HFFc6 (cell line): ENCODE results near the gene YIPF3. TPM values are rescaled to one million over a fixed set of nuclear protein-coding genes. Genes with fewer than 3 reads are reported as not detected.
"Not testable (repeated sequence)": the region's sequence is repeated elsewhere in the genome, so short reads cannot be mapped to it uniquely, and the experiment has no call there.

Experiments
- DNase-seq: peaks from one replicate; pipeline ENCODE4 v3.0.0-alpha.2; 2018
- H3K27ac Mint-ChIP-seq: 2 replicates; pipeline ENCODE4 v1.8.0; 2020; ENCODE audit warnings: mild to moderate bottlenecking, mixed read lengths
- H3K27me3 Mint-ChIP-seq: 2 replicates; pipeline ENCODE4 v1.8.0; 2021; ENCODE audit warnings: mild to moderate bottlenecking, moderate library complexity, mixed read lengths; ENCODE audit not compliant: insufficient read depth
- H3K36me3 Mint-ChIP-seq: 2 replicates; pipeline ENCODE4 v1.8.0; 2021; ENCODE audit warnings: low read depth, mixed read lengths
- H3K4me1 Mint-ChIP-seq: 2 replicates; pipeline ENCODE4 v1.8.0; 2020; ENCODE audit warnings: low read depth, mixed read lengths
- H3K4me3 Mint-ChIP-seq: 2 replicates; pipeline ENCODE4 v1.8.0; 2020; ENCODE audit warnings: mild to moderate bottlenecking, moderate library complexity, mixed read lengths
- H3K9me3 Mint-ChIP-seq: 2 replicates; pipeline ENCODE4 v1.8.0; 2020; ENCODE audit warnings: mild to moderate bottlenecking, mixed read lengths
- total RNA-seq, 6 experiments: library from RNA; stranded (reverse); fragmentation: NEBNext Ultra II Directional; extraction: Animal tissue kit (Norgen Biotek cat#: 25700); gene quantifications; 2 replicates in 1 of 6; 3 replicates in 5 of 6; pipeline ENCODE4 v1.2.3, GENCODE V29; 2021
- TF ChIP-seq, protein P1 (sequence below): fragments of 200-600 bp; sonication (generic); IDR thresholded peaks from 2 replicates; pipeline ENCODE4 v1.5.0; 2021; ENCODE audit warnings: antibody characterized with exemption, mild to moderate bottlenecking

The YIPF3 gene
- total RNA-seq, 6 experiments from 2014 or later = 147 to 176 (median 158) TPM

DNA sequence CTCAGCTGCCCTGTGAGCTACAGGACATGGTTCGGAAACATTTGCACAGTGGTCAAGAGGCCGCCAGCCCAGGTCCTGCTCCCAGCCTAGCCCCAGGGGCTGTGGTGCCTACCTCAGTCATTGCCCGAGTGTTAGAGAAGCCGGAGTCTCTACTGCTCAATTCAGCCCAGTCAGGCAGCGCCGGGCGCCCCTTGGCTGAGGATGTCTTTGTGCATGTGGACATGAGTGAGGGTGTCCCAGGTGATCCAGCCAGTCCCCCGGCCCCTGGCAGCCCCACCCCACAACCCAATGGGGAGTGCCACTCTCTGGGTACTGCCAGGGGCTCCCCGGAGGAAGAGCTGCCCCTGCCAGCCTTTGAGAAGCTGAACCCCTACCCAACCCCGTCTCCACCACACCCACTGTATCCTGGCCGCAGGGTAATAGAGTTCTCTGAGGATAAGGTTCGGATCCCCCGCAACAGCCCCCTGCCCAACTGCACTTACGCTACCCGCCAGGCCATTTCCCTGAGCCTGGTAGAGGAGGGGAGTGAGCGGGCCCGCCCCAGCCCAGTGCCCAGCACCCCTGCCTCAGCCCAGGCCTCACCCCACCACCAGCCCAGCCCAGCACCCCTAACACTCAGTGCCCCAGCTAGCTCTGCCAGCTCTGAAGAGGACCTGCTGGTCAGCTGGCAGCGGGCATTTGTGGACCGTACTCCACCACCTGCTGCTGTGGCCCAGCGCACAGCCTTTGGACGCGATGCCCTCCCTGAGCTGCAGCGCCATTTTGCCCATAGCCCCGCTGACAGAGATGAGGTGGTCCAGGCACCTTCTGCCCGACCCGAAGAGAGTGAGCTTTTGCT, 11.8 kb downstream of the YIPF3 start:
- peaks cover 12% of the 10 kb centered on the region for H3K4me1 Mint-ChIP-seq
- H3K9me3 Mint-ChIP-seq = no peaks in the 10 kb centered on the region
- H3K4me3 Mint-ChIP-seq = no peak overlapping the region
- DNase-seq = no peak
- H3K27ac Mint-ChIP-seq = no peak overlapping the region
- H3K36me3 Mint-ChIP-seq = peaks cover 8% of the 10 kb centered on the region; the same call in 1 of the 2 replicates
- no peaks in the 10 kb centered on the region; the same call in 1 of the 2 replicates for H3K27me3 Mint-ChIP-seq
- TF ChIP-seq, protein P1, sequence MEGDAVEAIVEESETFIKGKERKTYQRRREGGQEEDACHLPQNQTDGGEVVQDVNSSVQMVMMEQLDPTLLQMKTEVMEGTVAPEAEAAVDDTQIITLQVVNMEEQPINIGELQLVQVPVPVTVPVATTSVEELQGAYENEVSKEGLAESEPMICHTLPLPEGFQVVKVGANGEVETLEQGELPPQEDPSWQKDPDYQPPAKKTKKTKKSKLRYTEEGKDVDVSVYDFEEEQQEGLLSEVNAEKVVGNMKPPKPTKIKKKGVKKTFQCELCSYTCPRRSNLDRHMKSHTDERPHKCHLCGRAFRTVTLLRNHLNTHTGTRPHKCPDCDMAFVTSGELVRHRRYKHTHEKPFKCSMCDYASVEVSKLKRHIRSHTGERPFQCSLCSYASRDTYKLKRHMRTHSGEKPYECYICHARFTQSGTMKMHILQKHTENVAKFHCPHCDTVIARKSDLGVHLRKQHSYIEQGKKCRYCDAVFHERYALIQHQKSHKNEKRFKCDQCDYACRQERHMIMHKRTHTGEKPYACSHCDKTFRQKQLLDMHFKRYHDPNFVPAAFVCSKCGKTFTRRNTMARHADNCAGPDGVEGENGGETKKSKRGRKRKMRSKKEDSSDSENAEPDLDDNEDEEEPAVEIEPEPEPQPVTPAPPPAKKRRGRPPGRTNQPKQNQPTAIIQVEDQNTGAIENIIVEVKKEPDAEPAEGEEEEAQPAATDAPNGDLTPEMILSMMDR = no peak

DNA sequence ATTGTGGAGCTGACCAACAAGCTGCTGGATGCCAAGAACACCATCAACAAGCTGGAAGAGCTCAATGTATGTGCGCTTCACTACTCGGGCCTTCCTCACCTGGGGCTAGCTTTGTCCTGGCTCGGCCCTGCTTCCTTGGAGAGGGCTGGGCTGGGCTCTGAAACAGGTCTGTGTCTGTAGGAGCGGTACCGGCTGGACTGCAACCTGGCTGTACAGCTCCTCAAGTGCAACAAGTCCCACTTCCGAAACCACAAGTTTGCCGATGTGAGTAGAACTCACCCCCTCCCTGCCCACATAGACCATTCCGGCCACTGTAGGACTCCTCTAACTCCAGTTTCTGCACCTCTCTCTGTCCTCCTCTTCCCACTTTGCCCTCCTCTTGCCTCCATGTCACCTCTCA, 13.3 kb downstream of the YIPF3 start:
- Mint-ChIP-seq H3K36me3 (peaks cover 13% of the 10 kb centered on the region; the same call in 1 of the 2 replicates), H3K4me3 (no peak overlapping the region), H3K9me3 (no peaks in the 10 kb centered on the region), H3K4me1 (peaks cover 1% of the 10 kb centered on the region; the same call in 1 of the 2 replicates), H3K27me3 (no peaks in the 10 kb centered on the region; the same call in 1 of the 2 replicates), H3K27ac (no peak overlapping the region)
- TF ChIP-seq, protein P1 = no peak
- DNase-seq = no peak

DNA sequence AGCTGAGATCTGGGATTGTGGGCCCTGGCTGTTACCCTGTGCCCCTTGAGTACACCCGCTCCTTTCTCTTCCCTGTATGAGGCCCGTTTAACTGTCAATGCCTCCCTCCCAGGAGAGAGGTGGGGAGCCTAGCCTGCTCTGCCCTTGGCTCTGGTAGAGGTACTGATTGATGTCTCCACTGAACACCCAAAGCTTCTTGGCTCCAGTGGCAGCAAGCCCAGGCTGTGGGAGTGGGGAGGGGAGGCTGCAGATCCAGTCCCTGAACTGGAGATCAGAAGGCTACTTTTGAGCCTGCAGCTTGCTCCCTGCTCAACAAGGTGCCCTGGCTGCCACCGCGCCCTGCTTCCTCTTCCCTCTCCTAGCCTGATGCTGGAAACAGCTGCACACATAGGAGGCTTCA, 14.1 kb downstream of the YIPF3 start:
- TF ChIP-seq, protein P1 = no peak
- no peak for DNase-seq
- no peak overlapping the region for H3K27ac Mint-ChIP-seq
- no peaks in the 10 kb centered on the region for H3K9me3 Mint-ChIP-seq
- no peak overlapping the region for H3K4me3 Mint-ChIP-seq
- no peaks in the 10 kb centered on the region; the same call in none of the 2 replicates for H3K27me3 Mint-ChIP-seq
- H3K36me3 Mint-ChIP-seq = peaks cover 13% of the 10 kb centered on the region; the same call in 1 of the 2 replicates
- no peaks in the 10 kb centered on the region; the same call in 1 of the 2 replicates for H3K4me1 Mint-ChIP-seq

DNA sequence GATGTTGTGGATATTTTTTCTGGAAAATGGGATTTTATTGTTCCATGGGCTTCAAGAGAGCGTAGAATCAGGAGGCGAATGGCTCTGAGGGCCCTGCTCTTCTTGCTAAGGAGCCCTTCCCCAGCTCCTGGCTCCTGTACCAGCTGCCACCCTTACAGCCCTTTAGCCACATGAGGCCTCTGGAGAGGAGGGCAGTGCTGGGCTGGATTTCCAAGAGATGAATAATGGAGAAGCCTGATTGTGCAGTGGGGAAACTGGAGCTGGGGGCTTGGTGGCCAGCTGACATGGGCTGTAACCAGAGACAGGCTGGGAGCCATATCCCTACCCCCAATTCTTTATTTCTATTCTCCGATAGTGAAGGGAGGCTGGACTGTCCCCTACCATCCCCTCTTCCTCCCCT, 15.8 kb downstream of the YIPF3 start:
- no peak overlapping the region for H3K4me3 Mint-ChIP-seq
- no peak overlapping the region for H3K27ac Mint-ChIP-seq
- no peaks in the 10 kb centered on the region for H3K9me3 Mint-ChIP-seq
- H3K27me3 Mint-ChIP-seq = no peaks in the 10 kb centered on the region; the same call in none of the 2 replicates
- no peak for DNase-seq
- TF ChIP-seq, protein P1 = no peak
- peaks cover 17% of the 10 kb centered on the region for H3K4me1 Mint-ChIP-seq
- peaks cover 13% of the 10 kb centered on the region; the same call in 1 of the 2 replicates for H3K36me3 Mint-ChIP-seq

DNA sequence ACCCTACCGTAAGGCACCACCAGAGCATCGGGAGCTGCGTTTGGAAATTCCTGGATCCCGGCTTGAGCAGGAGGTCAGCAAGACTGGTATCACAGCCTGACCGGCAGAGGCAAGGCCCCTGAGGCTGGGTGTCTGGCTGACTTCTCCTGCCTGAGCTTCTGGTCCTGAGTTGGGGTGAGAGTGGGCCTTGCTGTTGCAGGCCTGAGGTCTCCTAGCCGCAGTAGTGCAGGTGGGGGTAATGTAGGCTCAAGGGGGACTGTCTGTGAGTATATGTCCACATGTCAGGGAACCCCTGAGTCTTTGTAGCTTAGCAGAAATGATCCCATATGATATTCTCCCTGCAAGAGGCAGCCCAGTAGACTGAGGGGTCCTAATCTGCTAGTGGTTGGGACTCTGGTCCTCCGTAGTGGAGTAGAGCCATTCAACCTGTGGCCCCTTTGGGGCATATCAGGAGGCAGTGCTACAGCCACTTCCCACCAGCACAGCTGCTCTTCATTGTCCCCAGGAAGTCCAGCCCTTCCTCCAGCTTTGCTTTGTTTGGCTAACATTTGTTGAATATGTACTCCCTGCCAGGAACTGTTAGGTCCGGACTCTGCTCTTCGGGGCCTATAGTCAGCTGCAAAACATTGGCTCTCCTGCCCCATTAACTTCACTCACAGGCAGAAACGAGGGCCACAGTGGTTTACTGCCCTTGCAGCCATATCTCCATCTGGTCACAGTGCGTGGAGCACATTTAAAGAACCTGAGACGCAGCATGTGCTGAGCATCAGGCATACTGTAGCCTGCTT, 17.5 kb downstream of the YIPF3 start:
- no peaks in the 10 kb centered on the region for H3K9me3 Mint-ChIP-seq
- TF ChIP-seq, protein P1 = no peak
- H3K27ac Mint-ChIP-seq = no peak overlapping the region
- no peak overlapping the region for H3K4me3 Mint-ChIP-seq
- no peak for DNase-seq
- peaks cover 34% of the 10 kb centered on the region for H3K4me1 Mint-ChIP-seq
- H3K36me3 Mint-ChIP-seq = peaks cover 22% of the 10 kb centered on the region; the same call in 1 of the 2 replicates
- no peaks in the 10 kb centered on the region; the same call in none of the 2 replicates for H3K27me3 Mint-ChIP-seq

DNA sequence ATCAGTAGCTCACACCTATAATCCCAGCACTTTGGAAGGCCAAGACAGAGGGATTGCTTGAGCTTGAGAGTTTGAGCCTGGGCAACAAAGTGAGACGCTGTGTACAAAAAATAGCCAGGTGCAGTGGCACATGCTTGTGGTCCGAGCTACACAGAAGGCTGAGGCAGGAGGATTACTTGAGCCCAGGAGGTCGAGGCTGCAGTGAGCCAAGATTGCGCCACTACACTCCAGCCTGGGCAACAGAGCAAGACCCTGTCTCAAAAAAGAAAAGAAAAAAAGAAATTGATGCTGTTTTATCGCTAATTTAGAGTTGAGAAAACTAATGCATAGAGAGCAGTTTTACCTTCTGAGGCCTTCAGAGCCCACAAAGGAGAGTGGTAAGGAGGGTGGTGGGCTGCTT, 18.4 kb downstream of the YIPF3 start:
- H3K4me1 Mint-ChIP-seq = peaks cover 43% of the 10 kb centered on the region
- peaks cover 22% of the 10 kb centered on the region; the same call in 1 of the 2 replicates for H3K36me3 Mint-ChIP-seq
- not testable (repeated sequence) for H3K9me3 Mint-ChIP-seq, H3K27ac Mint-ChIP-seq, DNase-seq, H3K27me3 Mint-ChIP-seq, H3K4me3 Mint-ChIP-seq
